ENCODE measurements around the gene GCSAM.

The GCSAM gene

GRCh38 chr3:112132975-112133448, at the start of gene GCSAM:
Gene GCSAM, minus strand, starts transcription at chr3:112133248. Its CDS starts 128 bp downstream, at chr3:112133120.
- DNase-seq = no peak

DNA sequence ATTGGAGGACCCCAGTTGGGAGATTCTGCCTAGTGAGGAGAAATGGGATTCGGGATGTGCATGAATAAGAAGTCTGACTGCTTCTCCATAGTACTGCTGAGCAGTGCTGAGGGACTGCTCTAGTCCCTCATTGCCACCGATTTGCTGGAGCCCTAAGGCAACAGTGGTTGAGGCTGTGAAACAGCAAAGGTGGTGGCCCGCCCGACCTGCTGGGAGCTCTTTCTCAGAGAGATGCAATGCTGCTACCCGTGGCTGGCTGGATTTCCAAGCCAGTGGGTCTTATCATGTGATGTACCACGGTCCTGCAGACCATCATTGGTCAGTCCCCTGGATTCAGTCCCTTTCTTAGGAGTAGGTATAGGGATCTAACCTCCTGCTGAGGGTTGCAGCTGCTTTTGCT, 42.6 kb upstream of the GCSAM start:
- DNase-seq = no peak

- DNase-seq = no peak
Measured at GRCh38 chr3:112175037-112175436, 42.0 kb upstream of the GCSAM start.

GRCh38 chr3:112171144-112171543, 38.1 kb upstream of the GCSAM start:
- DNase-seq = no peak

GRCh38 chr3:112170046-112170445, 37.0 kb upstream of the GCSAM start:
- no peak for DNase-seq

DNA sequence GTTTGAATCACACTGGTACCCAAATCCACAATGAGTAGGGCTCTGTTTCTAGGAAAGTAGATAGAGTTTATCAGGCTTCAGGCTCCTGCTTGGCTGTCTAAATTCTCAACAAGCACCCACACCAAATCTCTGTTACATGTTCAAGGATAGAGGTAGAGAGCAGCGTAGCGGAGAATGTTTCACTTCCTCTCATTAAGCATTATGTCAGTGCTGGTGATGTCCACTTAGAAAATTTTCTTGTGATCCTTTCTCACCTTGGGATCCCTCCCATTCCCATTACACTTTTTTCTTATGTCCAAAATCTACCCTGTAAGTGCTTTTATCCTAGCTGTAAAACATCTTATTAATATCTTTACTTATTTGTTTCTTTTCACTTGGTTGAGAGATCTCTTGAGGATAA, 34.7 kb upstream of the GCSAM start:
- DNase-seq = no peak

DNA sequence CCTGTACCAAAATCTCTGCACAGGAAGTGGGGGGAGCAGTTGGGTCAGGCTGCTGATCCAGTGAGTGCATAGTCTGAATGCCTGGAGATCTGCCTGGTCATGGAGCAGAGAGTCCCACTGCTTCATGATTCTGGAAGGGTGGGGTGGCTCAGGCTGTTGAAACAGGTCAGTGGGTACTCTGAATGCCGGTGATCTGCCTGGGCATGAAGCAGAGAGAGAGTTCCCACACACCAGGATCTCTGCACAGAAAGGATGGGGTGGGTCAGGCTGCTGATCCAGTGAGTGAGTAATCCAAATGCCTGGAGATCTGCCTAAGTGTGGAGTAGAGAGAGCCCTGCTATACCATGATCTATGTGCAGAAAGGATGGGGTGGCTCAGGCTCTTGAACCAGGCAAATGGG, 16.1 kb upstream of the GCSAM start:
- DNase-seq = no peak

- DNase-seq = no peak
Measured at GRCh38 chr3:112143689-112144088, 10.6 kb upstream of the GCSAM start.

DNA sequence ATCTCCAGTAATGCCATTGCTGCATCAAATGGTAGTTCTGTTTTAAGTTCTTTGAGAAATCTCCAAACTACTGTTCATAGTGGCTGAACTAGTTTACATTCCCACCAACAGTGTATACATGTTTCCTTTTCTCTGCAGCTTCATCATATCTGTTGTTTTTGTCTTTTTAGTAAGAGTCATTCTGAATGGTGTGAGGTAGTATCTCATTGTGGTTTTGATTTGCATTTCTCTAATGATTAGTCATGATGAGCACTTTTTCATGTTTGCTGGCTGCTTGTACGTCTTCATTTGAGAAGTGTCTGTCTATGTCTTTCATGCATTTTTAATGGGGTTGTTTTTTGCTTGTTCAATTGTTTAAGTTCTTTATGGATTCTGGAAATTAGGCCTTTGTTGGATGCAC, 10.2 kb upstream of the GCSAM start:
- DNase-seq = no peak

DNA sequence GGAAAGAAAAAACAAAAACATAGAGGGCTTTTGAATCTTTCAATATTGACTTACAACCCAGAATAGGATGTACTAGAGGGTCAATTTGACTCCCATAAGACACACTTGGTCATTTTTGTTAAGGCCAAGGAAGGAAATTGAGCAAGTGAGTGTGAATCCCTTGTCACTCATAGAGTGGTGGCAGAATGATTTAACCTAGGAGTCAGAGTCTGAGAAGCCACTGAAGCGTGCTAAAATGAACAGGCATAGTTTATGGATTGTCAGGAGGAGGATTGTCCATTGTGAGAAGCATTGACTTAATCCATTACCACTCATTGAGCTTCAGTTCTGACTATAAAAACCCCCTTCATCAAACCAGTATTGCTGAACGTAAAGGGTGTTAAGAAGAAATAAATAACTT, 8.2 kb upstream of the GCSAM start:
- no peak for DNase-seq

DNA sequence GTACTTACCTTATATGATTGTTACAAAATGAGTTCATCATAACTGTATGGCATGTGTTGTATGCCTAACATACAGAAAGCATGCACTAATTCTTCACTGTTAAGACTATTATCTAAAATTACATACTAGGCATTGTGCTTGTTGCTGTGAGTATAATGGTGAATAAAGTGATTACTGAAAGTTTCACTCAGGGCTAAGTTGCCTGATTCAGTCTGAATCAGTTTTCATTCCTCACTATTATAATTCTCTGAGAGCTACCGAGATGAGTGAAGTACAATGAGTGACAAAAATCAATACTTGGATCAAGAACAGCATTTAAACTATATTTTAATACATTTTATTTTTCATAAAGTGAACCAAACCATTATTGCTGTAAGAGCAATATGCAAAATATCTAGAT, 7.5 kb upstream of the GCSAM start:
- DNase-seq = no peak

DNA sequence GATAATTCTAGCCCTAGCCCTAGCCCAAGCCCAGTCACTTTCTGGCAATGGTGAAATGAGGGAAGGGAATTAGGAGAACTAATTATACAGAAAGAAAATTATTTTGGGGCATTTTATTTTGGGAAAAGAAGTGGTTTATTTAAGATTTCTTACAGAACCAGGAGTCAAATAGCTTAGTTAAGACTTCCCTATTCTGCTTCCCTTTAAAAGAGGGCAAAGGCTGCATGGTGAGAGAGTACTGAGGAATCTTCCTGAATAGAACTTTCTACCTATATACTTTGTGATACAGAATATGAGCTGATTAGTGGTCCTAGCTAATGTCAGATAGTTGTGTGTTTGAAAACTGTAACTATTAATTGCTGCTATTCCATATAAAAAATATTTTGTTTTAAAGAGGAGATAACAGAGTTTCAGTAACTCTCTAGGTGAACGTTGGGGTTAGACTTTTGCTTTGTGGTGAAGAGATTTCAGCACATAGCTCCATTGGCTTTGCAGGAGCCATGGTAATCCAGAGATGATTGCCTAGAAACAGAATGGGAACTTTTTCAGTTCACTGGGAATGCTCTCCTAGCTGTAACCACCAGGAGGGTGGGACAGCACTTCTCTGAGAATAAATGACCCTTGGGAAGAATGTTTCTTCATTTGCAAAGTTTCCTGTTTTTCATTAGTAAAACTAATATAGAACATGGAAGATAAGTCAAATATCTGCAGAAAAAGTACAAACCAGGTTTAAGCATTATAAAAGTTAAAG, 5.3 kb upstream of the GCSAM start:
- DNase-seq = no peak

GRCh38 chr3:112137781-112138180, 4.7 kb upstream of the GCSAM start:
- no peak for DNase-seq

DNA sequence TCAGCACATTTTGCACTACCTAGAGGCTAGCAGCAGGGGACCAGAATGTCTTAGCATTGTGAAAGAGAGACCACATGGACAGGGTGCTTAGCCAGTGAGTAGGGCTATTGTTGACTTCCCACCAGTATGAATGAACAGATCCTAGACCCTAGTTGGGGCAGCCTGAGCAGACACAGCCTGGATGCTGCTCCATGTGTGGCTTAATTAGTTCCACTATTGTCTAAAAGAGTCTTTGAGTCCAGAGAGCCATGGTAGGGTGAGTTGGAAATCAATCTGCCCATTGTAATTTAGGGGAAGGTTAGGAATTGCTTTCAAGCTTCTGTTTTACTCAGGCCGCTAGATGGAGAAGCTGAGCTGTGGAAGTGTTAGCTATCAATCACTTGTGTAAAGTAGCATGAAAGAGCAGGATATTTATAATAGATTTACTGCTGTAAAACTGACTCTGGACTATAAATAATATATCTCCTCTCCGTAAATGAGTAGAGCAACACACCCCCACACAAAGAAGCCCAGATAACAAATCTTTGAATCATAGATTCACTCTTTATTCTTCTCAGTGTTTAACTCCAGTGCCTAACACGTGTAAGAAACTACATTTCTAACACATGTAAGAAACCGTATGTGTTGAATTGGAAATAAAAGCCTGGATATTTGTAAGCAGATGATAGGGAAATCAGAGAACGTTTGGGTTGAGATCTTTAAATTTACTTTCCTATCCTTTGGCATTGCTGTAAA, 4.1 kb upstream of the GCSAM start:
- DNase-seq = no peak

- no peak for DNase-seq
Measured at GRCh38 chr3:112136046-112136445, 3.0 kb upstream of the GCSAM start.

GRCh38 chr3:112134335-112135124, 1.5 kb upstream of the GCSAM start:
- DNase-seq = no peak

- no peak for DNase-seq
Measured at GRCh38 chr3:112133626-112134334, 732 bp upstream of the GCSAM start.

DNA sequence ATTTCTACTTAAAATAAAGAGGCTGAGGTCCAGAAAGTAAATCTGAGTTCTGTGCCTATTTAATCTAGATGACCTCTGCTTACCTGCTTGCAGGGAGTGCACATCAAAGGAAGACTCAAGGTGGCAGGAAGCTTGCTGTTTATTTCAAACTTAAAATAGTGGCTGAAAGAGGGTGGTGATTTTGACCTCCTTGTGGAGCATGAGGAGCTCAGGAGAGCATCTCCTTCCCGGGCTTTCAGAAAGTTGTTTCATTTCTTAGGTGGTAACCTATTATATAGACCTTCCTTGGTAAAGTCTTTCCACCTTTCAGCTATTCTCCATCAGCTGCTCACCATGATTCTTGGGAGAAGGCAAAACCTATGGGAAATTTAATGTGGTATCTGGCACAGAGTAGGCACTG, 494 bp downstream of the GCSAM start:
- no peak for DNase-seq

- no peak for DNase-seq
Measured at GRCh38 chr3:112132088-112132487, 960 bp downstream of the GCSAM start.

DNA sequence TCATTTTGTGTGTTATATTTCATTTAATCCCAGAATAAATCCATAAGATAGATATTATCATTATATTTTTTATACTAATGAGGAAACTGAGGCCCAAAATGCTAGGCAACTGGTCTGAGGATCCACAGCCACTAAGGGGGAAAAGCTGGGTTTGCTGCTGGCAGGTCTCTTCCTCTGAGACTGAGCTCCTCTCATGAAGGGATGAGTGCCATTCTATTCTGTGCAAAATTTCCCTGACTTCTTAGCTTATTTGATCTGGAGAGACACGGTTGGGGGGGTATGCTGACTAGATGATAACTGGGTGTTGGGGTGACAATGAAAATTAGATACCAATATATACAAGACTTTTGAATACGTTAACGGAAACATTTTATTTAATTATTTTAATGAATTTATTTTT, 1.9 kb downstream of the GCSAM start:
- no peak for DNase-seq

GRCh38 chr3:112130638-112130993, 2.4 kb downstream of the GCSAM start:
- DNase-seq = no peak

DNA sequence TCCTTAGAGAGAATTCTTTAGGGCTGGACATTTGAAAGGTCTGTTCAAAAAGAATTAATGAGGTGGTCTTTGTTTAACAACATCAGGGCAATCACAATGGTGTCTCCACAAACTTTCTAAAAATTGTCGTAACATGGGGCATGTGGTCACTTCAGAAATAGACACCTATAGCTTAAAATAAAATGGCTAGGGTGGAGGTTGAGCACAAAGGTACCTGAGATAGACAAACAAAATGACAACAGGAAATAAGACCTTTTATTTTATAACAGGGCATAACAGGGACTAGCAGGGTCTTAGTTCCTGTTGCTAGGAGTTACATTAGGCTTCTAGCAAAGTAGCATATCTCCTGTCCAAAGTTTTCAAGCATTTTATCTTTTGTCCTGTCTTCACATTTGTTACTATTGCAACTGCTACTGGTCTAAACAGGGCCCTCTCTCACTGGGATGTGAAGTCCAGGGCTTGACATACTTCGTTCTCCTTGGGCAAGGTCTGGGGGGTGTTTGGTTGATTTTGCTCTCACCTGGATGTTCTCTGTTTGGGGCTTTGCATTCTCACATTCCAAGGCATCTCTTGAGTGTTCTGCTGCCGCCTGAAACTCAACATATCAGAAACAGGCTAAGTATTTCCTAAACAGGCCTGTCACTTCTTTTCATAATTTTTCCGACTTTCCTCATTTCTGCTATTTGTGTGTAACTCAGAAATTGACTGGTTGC, 3.0 kb downstream of the GCSAM start:
- DNase-seq = no peak
